DOHH2 (cell line): ENCODE data around the gene NEDD4L.

ENCODE experiments used
- H3F3A ChIP-seq: fragments of 200-600 bp; sonication (generic), shearing (Covaris generic); 2 replicates; pipeline ENCODE4 v1.6.0; 2016; ENCODE audit warnings: antibody characterized with exemption, mild to moderate bottlenecking; ENCODE audit not compliant: control insufficient read depth, insufficient read depth
- H3K27ac ChIP-seq: fragments of 200-600 bp; sonication (generic); 2 replicates; pipeline ENCODE4 v1.5.1; 2014; ENCODE audit warnings: low read depth, mild to moderate bottlenecking, low read length, moderate library complexity
- H3K27me3 ChIP-seq: fragments of 200-600 bp; sonication (generic); 2 replicates; pipeline ENCODE4 v1.6.1; 2014; ENCODE audit warnings: mild to moderate bottlenecking, low read length, mixed read lengths; ENCODE audit not compliant: control insufficient read depth
- H3K36me3 ChIP-seq: fragments of 200-600 bp; sonication (generic); 2 replicates; pipeline ENCODE4 v1.6.1; 2014; ENCODE audit warnings: mild to moderate bottlenecking, low read length, moderate library complexity, mixed read lengths; ENCODE audit not compliant: control insufficient read depth
- H3K4me1 ChIP-seq: fragments of 200-600 bp; sonication (generic); 2 replicates; pipeline ENCODE4 v1.6.1; 2014; ENCODE audit warnings: mild to moderate bottlenecking, low read length, mixed read lengths; ENCODE audit not compliant: control insufficient read depth
- H3K4me2 ChIP-seq: fragments of 200-600 bp; sonication (generic); 2 replicates; pipeline ENCODE4 v1.6.0; 2014; ENCODE audit warnings: mild to moderate bottlenecking, low read length, moderate library complexity
- H3K4me3 ChIP-seq: fragments of 200-600 bp; sonication (generic); 2 replicates; pipeline ENCODE4 v1.5.1; 2014; ENCODE audit warnings: mild to moderate bottlenecking, low read length, mixed read lengths
- H3K79me2 ChIP-seq: fragments of 200-600 bp; sonication (generic); 2 replicates; pipeline ENCODE4 v1.6.1; 2014; ENCODE audit warnings: mild to moderate bottlenecking, low read length, mixed read lengths; ENCODE audit not compliant: control insufficient read depth
- H3K9me2 ChIP-seq: fragments of 200-600 bp; sonication (generic); replicated peaks from 2 replicates; pipeline ENCODE4 v1.6.1; 2014; ENCODE audit warnings: mild to moderate bottlenecking, low read length, mixed read lengths; ENCODE audit not compliant: control insufficient read depth
- H3K9me3 ChIP-seq: fragments of 200-600 bp; sonication (generic); 2 replicates; pipeline ENCODE4 v1.6.1; 2014; ENCODE audit warnings: antibody characterized with exemption, low read length, mixed read lengths; ENCODE audit not compliant: control insufficient read depth, insufficient read depth
- H4K20me1 ChIP-seq: fragments of 200-600 bp; sonication (generic); 2 replicates; pipeline ENCODE4 v1.6.0; 2014; ENCODE audit warnings: low read depth, mild to moderate bottlenecking, antibody characterized with exemption, low read length, moderate library complexity; ENCODE audit not compliant: control insufficient read depth, insufficient read depth
- CTCF ChIP-seq: fragments of 200-600 bp; sonication (generic); IDR thresholded peaks from one replicate; pipeline ENCODE4 v1.5.1; 2014; ENCODE audit warnings: antibody characterized with exemption, mild to moderate bottlenecking, low read depth, low read length; ENCODE audit not compliant: poor library complexity, severe bottlenecking
- EZH2phosphoT487 ChIP-seq: fragments of 200-600 bp; sonication (generic); IDR thresholded peaks from 2 replicates; pipeline ENCODE4 v1.6.1; 2017; ENCODE audit warnings: borderline replicate concordance, mild to moderate bottlenecking, antibody characterized with exemption, low read length, moderate library complexity, mixed read lengths

NEDD4L gene

DNA sequence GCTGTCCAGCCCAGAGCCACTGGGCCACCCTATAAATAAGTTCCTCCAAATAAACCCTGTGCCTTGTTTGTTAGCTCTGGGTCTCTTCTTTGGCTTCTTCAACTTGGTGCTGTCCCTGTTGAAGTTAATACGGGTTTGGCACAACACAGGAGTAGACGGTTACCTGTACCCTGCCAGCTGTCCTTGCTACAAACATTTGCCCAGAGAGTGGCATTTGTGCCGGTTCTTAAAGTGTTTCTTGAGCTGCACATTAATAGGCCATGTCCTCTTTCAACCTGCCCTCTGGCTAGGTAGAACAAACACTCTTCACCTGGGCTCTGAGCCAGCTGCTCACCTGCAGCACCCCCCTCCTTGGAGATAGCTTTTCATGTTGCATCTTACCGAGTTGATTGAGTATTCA is 139.2 kb downstream of the NEDD4L start:
- H3K27me3 ChIP-seq = no peaks in the 10 kb centered on the region
- H3K79me2 ChIP-seq = peaks cover 22% of the 10 kb centered on the region

DNA sequence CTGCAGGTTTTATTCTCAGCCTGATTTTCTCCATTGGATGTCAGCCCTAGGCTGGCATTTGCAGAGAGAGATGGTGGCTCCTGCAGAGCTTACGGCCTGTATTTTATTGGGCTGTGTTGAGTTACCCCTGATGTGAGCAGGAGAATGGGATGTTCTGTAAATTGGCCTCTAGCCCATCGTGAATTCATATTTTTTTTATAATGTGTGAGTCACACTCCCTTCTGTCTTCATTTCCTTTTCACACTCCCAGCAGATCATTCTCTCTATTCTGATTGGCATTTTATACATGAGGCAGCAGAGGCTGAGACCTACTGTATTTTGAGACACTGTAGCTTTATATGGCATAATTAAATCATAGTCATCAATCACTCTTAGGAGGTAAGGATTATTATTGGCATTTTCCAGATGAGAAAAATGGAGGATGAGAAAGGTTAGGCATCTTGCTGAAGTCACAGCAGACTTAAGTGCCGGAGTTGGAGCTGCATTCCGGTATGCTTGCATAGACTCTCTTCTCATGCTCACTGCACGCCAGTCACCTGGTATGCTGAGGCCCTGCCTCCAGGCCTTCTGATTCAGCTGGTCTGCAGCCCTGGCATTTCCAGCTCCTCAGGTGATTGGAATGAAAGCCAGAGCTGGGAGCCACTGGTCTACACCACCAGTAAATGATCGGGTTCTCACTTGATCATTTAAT is 142.4 kb downstream of the NEDD4L start:
- no peak overlapping the region for H3K27ac ChIP-seq
- TF ChIP-seq EZH2phosphoT487 (no peak), CTCF (no peak)
- H3K4me1 ChIP-seq = no peaks in the 10 kb centered on the region
- no peak overlapping the region for H3K4me3 ChIP-seq
- H3K36me3 ChIP-seq = no peaks in the 10 kb centered on the region
- H3K79me2 ChIP-seq = peaks cover 23% of the 10 kb centered on the region
- no peaks in the 10 kb centered on the region for H3K9me2 ChIP-seq
- no peaks in the 10 kb centered on the region for H3K9me3 ChIP-seq
- no peaks in the 10 kb centered on the region for H3F3A ChIP-seq
- H3K4me2 ChIP-seq = no peak overlapping the region
- no peaks in the 10 kb centered on the region for H4K20me1 ChIP-seq
- no peaks in the 10 kb centered on the region for H3K27me3 ChIP-seq

More for the DNA sequence above, 139.2 kb downstream of the NEDD4L start:
- Histone ChIP-seq H3K9me3 (no peaks in the 10 kb centered on the region), H3K27ac (no peak overlapping the region), H3K4me1 (no peaks in the 10 kb centered on the region), H3K36me3 (no peaks in the 10 kb centered on the region), H3K4me2 (no peak overlapping the region), H4K20me1 (no peaks in the 10 kb centered on the region), H3K4me3 (no peak overlapping the region), H3F3A (no peaks in the 10 kb centered on the region), H3K9me2 (no peaks in the 10 kb centered on the region)
- no peak for TF ChIP-seq EZH2phosphoT487

GRCh38 chr18:58187674-58188073 is 143.6 kb downstream of the NEDD4L start:
- Histone ChIP-seq H3K4me1 (no peaks in the 10 kb centered on the region), H3K9me3 (no peaks in the 10 kb centered on the region), H3F3A (no peaks in the 10 kb centered on the region), H3K27ac (no peak overlapping the region), H3K4me2 (no peak overlapping the region), H3K27me3 (no peaks in the 10 kb centered on the region), H4K20me1 (no peaks in the 10 kb centered on the region), H3K9me2 (no peaks in the 10 kb centered on the region), H3K4me3 (no peak overlapping the region), H3K79me2 (peaks cover 28% of the 10 kb centered on the region), H3K36me3 (no peaks in the 10 kb centered on the region)
- TF ChIP-seq CTCF (no peak), EZH2phosphoT487 (no peak)

DNA sequence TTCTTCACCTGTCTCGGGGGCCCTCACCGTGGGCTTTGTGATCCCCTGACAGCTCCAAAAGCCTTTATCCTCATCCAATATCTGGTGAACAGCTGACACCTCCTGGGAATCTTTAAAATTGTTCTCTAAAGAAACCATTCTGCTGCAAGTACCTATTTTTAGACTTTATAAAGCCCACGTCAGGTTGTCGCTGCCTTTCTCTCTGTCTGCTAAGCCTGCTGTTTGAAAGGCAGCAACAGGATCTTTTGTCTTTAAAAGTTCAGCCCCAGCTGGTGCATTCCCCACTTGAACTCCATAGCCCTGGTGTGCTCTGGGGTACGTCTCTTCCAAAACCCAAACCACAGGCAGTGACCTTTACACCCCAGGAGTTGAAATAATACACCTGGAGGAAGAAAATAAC is 145.0 kb downstream of the NEDD4L start:
- H3K4me3 ChIP-seq = no peak overlapping the region
- H3K9me2 ChIP-seq = no peaks in the 10 kb centered on the region
- H3K27me3 ChIP-seq = no peaks in the 10 kb centered on the region
- no peaks in the 10 kb centered on the region for H3K36me3 ChIP-seq
- TF ChIP-seq EZH2phosphoT487 (no peak), CTCF (no peak)
- 0 out of 2 replicates have a peak, but pooled peaks cover 2% of the 10 kb centered on the region for H4K20me1 ChIP-seq
- no peaks in the 10 kb centered on the region for H3F3A ChIP-seq
- H3K4me1 ChIP-seq = peaks cover 8% of the 10 kb centered on the region
- H3K79me2 ChIP-seq = peaks cover 30% of the 10 kb centered on the region
- H3K9me3 ChIP-seq = no peaks in the 10 kb centered on the region
- H3K27ac ChIP-seq = no peak overlapping the region
- no peak overlapping the region for H3K4me2 ChIP-seq
